ENCODE results near the gene NACAD. TPM values are rescaled to one million over a fixed set of nuclear protein-coding genes. Genes with fewer than 3 reads are reported as not detected.

NACAD gene
- polyA plus RNA-seq, 2 of the 4 experiments (the other 2 are of a cell fraction): 0.03 to 0.43 TPM

DNA sequence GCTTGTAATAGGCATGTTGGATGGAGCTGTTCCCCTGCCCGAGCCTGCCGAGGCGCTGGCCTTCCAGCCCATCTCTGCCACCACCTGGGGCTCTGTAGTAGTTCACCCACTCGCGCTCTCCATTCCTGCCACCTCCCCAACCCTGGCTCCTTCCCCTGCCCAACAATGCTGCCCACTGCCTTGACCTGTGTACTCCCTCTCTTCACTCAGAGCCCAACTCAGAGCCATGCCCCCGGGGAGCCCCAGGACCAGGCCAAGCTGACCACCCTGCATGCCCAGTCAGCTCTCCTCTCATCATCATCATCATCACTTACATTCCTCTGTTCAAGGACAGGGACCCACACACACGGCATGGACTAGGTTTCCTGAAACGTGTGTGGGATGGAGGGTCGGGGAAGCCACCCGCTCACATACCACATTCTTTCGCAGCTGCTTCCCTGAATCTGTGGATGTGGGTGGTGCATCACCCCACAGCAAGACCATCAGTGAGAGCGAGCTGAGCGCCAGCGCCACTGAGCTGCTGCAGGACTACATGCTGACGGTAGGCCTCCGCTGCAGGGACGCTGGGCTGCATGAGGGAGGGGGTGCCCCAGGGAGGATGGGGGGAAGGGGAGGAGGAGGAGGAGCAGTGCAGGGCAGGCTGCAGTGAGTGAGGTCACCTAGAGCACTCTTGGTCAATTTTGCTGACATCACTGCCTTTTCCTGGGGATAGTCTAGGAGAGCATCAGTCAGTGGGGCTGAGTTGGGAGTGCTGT, 15.6 kb downstream of the NACAD start:
- TF ChIP-seq RFX5 (IDR thresholded peaks at IDR 0.05) (no peak), EP300 (IDR thresholded peaks at IDR 0.05) (no peak), SMC3 (IDR thresholded peaks at IDR 0.05) (no peak), MAX (IDR thresholded peaks at IDR 0.05) (no peak), NPAS2 (CRISPR knock-in tag; IDR thresholded peaks at IDR 0.05; ENCODE audit: borderline replicate concordance) (no peak)
- TF ChIP-seq, protein P1, sequence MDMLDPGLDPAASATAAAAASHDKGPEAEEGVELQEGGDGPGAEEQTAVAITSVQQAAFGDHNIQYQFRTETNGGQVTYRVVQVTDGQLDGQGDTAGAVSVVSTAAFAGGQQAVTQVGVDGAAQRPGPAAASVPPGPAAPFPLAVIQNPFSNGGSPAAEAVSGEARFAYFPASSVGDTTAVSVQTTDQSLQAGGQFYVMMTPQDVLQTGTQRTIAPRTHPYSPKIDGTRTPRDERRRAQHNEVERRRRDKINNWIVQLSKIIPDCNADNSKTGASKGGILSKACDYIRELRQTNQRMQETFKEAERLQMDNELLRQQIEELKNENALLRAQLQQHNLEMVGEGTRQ (IDR thresholded peaks at IDR 0.05): no peak
- no peaks in the 10 kb centered on the region for H3K9me3 ChIP-seq
- peaks cover 4% of the 10 kb centered on the region; the same call in 1 of the 3 replicates for H3K4me1 ChIP-seq
- no peak for DNase-seq (ENCODE audit: low read depth in 1 of 2, low spot score in 1 of 2)
- no peak overlapping the region for H3K4me3 ChIP-seq
- peak in 1 of 2 experiments; percentile 55; a peak in 3 of 6 replicates for ATAC-seq
- CTCF ChIA-PET: interaction anchor here (0.6 kb wide), 1 partner anchor 15 kb away, joined by 3 read pairs; no protein-coding TSS in a partner anchor
- no peak overlapping the region for H3K4me2 ChIP-seq
- POLR2A ChIA-PET: no interaction called here
- H3K27ac ChIP-seq: no peak overlapping the region
- FAIRE-seq: no peak
- WGBS (ENCODE audit: missing lambda C conversion rate): 90% methylated on average over 15 of the region's 17 CpGs

GRCh38 chr7:45072131-45073030, 16.4 kb downstream of the NACAD start:
- TF ChIP-seq KDM5A (IDR thresholded peaks at IDR 0.05) (no peak), MYC (IDR thresholded peaks at IDR 0.05; ENCODE audit: borderline replicate concordance, low read length) (no peak), SMC3 (IDR thresholded peaks at IDR 0.05) (no peak), KDM1A (IDR thresholded peaks at IDR 0.05; ENCODE audit: low read depth) (no peak), MAX (IDR thresholded peaks at IDR 0.05) (no peak), CTCF (IDR thresholded peaks at IDR 0.05) (no peak), HDAC2 (IDR thresholded peaks at IDR 0.05) (no peak), FOSL2 (IDR thresholded peaks at IDR 0.05) (no peak), FOSL2 (CRISPR knock-in tag; IDR thresholded peaks at IDR 0.05) (no peak), ZNF302 (CRISPR knock-in tag; IDR thresholded peaks at IDR 0.05) (no peak), ATOH8 (CRISPR knock-in tag; IDR thresholded peaks at IDR 0.05; ENCODE audit: low read depth) (no peak), NPAS2 (CRISPR knock-in tag; IDR thresholded peaks at IDR 0.05; ENCODE audit: borderline replicate concordance) (no peak), RCOR1 (IDR thresholded peaks at IDR 0.05; ENCODE audit: low read depth, low read length) (no peak), ZFP36 (IDR thresholded peaks at IDR 0.05; ENCODE audit: borderline replicate concordance, partially characterized antibody) (no peak)
- TF ChIP-seq, protein P2, sequence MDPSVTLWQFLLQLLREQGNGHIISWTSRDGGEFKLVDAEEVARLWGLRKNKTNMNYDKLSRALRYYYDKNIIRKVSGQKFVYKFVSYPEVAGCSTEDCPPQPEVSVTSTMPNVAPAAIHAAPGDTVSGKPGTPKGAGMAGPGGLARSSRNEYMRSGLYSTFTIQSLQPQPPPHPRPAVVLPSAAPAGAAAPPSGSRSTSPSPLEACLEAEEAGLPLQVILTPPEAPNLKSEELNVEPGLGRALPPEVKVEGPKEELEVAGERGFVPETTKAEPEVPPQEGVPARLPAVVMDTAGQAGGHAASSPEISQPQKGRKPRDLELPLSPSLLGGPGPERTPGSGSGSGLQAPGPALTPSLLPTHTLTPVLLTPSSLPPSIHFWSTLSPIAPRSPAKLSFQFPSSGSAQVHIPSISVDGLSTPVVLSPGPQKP (IDR thresholded peaks at IDR 0.05; ENCODE audit: low read depth, low read length): no peak
- TF ChIP-seq, protein P3, sequence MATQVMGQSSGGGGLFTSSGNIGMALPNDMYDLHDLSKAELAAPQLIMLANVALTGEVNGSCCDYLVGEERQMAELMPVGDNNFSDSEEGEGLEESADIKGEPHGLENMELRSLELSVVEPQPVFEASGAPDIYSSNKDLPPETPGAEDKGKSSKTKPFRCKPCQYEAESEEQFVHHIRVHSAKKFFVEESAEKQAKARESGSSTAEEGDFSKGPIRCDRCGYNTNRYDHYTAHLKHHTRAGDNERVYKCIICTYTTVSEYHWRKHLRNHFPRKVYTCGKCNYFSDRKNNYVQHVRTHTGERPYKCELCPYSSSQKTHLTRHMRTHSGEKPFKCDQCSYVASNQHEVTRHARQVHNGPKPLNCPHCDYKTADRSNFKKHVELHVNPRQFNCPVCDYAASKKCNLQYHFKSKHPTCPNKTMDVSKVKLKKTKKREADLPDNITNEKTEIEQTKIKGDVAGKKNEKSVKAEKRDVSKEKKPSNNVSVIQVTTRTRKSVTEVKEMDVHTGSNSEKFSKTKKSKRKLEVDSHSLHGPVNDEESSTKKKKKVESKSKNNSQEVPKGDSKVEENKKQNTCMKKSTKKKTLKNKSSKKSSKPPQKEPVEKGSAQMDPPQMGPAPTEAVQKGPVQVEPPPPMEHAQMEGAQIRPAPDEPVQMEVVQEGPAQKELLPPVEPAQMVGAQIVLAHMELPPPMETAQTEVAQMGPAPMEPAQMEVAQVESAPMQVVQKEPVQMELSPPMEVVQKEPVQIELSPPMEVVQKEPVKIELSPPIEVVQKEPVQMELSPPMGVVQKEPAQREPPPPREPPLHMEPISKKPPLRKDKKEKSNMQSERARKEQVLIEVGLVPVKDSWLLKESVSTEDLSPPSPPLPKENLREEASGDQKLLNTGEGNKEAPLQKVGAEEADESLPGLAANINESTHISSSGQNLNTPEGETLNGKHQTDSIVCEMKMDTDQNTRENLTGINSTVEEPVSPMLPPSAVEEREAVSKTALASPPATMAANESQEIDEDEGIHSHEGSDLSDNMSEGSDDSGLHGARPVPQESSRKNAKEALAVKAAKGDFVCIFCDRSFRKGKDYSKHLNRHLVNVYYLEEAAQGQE (IDR thresholded peaks at IDR 0.05): no peak
- ChIA-PET POLR2A (no interaction called here), CTCF (no interaction called here)
- Histone ChIP-seq H3K9me3 (no peaks in the 10 kb centered on the region), H3K4me3 (no peak overlapping the region), H3K27ac (no peak overlapping the region), H3K4me1 (peaks cover 4% of the 10 kb centered on the region; the same call in 1 of the 3 replicates), H3K4me2 (no peak overlapping the region)
- no peak for ATAC-seq
- no peak for DNase-seq (ENCODE audit: low read depth in 1 of 2, low spot score in 1 of 2)
- no peak for FAIRE-seq
- 84% methylated on average over 13 of the region's 13 CpGs for WGBS (ENCODE audit: missing lambda C conversion rate)
